Measurements from ENCODE around the gene HEPACAM2.

Gene HEPACAM2

GRCh38 chr7:93226310-93226709 is at the start of gene HEPACAM2:
TSS of gene HEPACAM2 (minus strand) at chr7:93226469.
- no peak for DNase-seq

DNA sequence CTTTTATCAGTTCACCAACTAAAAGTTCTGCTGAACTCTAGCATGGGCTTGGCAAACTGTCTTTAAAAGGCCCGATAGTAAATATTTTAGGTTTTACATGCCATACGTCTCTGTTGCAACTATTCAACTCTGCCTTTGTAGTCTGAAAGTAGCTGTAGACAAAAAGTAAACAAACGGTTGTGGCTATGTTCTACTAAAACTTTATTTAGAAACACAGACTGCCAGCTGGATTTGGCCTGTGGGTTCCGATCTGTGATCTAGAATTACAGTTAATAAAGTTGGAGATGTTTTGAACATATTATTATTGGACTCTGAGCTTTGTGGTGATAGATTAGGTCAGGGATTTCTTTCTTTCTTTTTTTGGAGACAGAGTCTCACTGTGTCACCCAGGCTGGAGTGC is 39.0 kb upstream of the HEPACAM2 start:
- DNase-seq: no peak

GRCh38 chr7:93262535-93262934 is 36.3 kb upstream of the HEPACAM2 start:
- no peak for DNase-seq

DNA sequence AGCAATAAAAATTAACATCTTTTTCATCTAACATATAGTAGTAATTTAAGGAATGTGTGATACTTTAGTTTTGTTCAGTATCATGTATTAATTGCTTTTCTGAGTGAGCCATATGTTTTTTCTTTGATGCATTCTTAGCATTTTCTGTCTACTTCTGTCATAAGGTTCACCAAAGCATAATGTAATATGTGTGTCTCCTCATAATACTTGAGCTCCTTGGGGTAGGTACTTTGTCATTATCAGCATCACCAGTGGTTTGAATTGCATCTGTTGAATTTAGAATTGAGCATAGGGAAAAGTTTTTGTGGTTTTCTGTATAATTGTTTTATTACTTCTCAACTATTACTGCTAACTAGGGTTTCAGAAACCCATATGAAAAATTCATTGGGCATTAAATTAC is 32.4 kb upstream of the HEPACAM2 start:
- DNase-seq: no peak

- no peak for DNase-seq
Measured at GRCh38 chr7:93249491-93250148, 23.4 kb upstream of the HEPACAM2 start.

DNA sequence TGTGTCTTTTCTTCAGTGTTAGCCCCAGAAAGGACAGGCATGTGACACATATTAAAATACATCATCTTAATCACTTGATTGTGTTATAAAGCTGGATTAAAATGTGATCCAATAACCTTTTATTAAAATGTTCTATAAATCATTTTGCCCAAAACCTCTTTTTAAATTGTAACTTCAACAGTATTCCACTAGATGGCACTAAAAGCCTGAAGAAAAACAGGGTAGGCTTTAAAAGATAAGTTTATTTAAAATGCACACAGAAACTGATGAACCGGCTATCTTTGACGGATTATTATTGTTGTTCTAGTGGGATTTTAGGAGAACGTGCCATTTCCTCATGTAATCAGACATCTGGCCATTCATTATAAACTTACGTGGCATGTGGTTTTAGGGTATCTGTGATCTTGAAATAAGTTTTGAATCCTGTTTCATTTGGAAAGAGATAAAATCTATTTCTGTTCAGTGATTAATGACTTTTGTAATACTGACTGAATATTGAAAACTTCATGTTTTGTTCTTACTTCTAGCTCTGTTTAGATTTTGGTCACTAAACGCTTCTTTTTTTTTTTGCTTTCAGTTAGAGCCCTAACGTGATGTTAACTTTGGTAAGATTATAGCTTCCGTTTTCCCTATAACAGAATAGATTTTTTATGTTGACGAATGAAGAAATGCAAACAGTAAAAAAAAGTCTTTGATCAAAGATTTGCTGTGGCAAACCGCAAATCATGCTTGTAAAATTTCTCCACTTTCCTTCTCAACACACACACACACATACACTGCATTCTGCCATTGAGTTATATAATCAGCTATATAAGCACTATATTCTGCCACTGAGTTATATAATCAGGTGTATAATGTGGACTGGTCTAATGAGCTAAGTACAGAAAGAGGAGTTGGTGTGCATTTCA is 19.5 kb upstream of the HEPACAM2 start:
- no peak for DNase-seq

GRCh38 chr7:93242106-93242505 is 15.8 kb upstream of the HEPACAM2 start:
- no peak for DNase-seq

DNA sequence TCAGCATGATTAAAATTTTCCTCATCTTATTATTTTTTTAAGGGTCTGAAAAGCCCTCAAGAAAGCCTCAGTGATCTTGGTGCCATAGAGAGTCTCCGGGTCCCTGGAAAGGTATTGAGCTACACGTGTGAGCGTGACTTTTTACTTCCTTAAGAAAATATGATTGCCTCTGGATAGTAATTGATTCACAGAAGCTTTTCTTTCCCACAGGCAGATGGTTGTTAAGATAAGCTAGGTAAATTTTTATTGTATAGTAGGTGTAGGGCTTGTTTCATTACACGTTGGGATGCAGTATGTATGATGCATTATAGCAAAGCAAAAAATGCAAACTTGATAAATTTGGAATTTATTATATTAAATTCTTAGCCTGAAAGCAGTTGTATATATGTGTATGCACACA is 13.6 kb upstream of the HEPACAM2 start:
- no peak for DNase-seq

GRCh38 chr7:93238748-93239147 is 12.5 kb upstream of the HEPACAM2 start:
- no peak for DNase-seq

- DNase-seq: no peak
Measured at GRCh38 chr7:93238131-93238530, 11.9 kb upstream of the HEPACAM2 start.

GRCh38 chr7:93235541-93235940 is 9.3 kb upstream of the HEPACAM2 start:
- no peak for DNase-seq

DNA sequence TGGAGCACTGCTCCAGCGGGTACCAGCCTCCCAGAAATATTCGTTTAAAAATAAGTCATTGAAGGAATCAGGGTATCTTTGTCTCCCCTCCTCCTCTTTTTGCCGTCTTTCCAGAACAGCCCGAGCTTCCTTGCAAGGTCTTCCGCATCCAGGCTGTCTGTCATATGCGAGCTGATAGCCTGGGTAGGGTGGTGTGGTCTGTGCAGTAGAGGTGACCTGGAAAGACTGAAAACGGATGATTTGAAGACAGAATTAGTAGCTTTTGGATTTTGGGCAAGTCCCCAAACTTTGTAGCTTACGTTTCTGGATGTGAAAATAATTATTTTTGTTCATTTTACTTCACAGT is 6.4 kb upstream of the HEPACAM2 start:
- no peak for DNase-seq

DNA sequence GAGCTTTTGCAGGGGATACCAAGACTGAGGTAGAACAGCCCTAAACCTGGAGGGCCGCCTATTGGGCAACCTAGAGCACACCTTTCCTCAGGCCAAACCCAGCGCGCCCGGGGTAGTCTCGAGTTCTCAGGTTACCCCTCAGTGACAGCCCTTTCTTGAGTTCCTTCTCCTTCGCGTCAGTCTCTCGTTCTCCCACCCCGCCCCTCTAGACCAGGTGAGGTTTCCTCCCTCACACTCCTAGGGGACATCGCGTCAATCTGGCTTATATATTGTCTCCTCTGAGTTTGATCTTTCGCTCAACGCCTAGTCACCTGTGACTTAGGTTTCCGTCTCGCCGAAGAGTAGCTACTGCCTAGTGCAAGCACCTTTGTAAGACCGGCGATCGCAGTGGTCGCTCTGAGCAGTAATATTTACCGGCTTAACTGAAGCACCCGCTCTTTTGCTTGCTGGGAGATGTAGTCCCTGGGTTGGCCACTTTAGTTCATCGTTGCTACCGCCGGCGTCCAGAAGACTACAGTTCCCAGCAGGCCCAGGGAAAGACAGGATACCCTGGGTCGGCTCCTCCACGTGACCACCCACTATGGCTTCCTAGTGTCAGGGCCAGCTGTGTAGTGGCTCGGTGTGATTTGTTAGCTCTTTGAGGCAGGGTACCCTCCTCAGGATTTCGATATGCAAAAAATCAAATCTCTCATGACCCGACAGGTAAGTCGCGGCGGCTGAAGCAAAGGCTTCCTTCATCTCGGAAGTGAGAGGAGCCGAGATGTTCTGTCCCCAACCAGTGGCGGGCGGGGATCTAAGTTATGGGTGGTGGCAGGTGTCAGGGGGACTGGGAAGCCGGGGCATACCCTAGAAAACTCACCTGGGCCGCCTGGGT is 5.8 kb upstream of the HEPACAM2 start, which contains the start of gene VPS50:
VPS50 (plus strand) TSS at position 568 of the 874 bp plus-strand sequence; CDS start at position 670, 102 bp downstream.
- peak; percentile 92 for DNase-seq

GRCh38 chr7:93231259-93231658 is 5.0 kb upstream of the HEPACAM2 start:
- no peak for DNase-seq

- DNase-seq: no peak
Measured at GRCh38 chr7:93228302-93228701, 2.0 kb upstream of the HEPACAM2 start.

DNA sequence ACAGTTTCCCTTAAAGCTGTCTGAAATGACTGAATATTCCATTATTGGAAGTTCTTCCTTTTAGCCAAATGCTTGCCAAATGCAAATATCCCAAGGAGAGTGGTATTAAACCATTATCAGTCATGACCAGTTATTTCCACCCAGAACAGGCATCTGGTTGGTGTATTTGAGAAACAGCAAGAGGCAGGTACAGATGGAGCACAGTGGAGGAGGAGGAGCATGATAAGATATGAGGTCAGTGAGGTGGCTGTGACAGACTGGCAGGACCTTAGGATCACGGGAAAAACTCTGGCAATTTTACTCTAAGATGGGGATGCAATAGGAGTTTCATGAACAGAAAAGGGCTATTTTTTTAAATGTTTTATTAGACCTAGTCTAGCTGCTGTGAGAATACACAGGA is 6.4 kb downstream of the HEPACAM2 start:
- DNase-seq: no peak

GRCh38 chr7:93218997-93219827 is 7.1 kb downstream of the HEPACAM2 start:
- no peak for DNase-seq

GRCh38 chr7:93212881-93213280 is 13.4 kb downstream of the HEPACAM2 start:
- peak; percentile 80 for DNase-seq

DNA sequence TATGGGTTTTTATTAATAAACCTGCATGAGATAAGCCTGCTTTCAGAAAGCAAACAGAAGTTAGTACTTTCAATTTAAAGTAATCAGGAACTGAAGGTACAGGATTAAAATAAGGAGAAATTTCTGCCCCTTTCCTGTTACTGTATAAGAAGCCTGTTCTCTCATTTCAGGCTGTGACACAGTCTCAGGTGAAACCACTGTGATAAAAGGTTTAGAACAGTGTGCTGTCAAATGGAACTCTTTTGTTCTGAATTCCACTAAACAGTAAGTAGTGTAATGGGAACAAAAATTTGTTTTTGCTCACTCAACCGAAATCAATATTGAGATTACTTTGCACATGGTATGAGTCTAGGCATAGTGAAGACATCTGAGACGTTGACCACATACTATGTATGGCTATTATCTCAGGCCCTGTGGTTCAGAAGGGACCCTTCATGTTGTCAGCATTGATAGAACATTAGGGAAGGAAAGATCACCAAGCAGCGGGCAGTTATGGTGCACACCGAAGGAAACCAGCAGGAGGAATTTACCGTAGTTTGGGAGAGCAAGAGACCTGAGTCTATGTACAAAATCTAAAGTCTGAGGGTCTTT is 14.9 kb downstream of the HEPACAM2 start:
- no peak for DNase-seq

DNA sequence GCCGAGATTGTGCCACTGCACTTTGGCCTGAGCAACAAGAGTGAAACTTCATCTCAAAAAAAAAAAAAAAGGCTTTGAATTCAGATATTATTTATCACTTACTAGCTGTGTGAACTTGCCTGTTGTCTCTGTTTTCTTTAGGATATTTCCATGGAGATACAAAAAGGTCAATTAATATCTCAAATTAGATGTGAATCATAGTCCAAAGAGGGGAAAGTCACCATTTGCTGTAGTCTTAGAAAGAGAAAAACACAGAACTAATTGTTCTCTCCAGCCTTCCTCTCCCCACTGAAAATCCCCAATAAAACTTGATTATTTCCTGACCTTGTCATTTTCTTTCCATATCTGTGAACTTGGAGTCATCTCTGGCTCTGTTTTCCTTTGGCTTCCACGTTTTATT is 21.2 kb downstream of the HEPACAM2 start:
- no peak for DNase-seq

DNA sequence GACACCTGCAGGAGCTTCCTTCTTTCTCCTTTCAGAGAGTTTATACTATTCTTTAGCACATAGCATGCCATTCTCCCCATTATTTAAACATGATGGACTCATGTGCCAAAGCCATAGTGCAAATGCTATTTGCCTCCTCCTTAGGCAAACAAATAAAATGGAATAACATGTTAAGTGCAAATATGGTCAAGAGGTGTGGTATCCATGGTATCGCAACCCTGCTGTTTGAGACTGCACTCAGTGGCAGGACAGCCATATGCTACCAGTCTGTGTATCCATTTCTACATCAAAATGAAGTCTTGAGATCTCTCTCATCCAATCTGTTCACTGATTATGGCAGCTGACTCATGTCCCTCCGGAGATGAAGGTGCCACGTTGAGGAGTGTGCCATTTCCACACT is 22.8 kb downstream of the HEPACAM2 start:
- peak; percentile 74 for DNase-seq
